ENCODE results near the gene ZNF319.

The ZNF319 gene

GRCh38 chr16:58002416-58002800, 1.9 kb upstream of the ZNF319 start:
- H3K79me2 ChIP-seq (ENCODE audit: insufficient read depth, low read depth), result no peaks in the 10 kb centered on the region
- peaks cover 21% of the 10 kb centered on the region for H3K4me1 ChIP-seq (ENCODE audit: low read depth, poor library complexity, severe bottlenecking)
- no peaks in the 10 kb centered on the region for H4K20me1 ChIP-seq (ENCODE audit: insufficient read depth)
- H3K27ac ChIP-seq, result no peak overlapping the region
- no peaks in the 10 kb centered on the region for H3K27me3 ChIP-seq (ENCODE audit: insufficient read depth, low read depth)
- H3K4me3 ChIP-seq (IDR thresholded peaks at IDR 0.05; ENCODE audit: insufficient read depth, low read depth, low read length), result no peak overlapping the region
- peak overlapping the region; percentile 69; the same call in 1 of the 2 replicates for H3K4me2 ChIP-seq
- no peaks in the 10 kb centered on the region for H3K36me3 ChIP-seq (ENCODE audit: insufficient read depth)
- TF ChIP-seq CTCF (conservative IDR thresholded peaks at IDR 0.05; ENCODE audit: low read depth, low read length), result no peak
- no peak overlapping the region for H2AFZ ChIP-seq (ENCODE audit: low read depth)
- H3K9ac ChIP-seq, result no peak overlapping the region

- Histone ChIP-seq H3K4me3 (IDR thresholded peaks at IDR 0.05; ENCODE audit: insufficient read depth, low read depth, low read length) (no peak overlapping the region), H3K4me2 (peak overlapping the region; percentile 69), H3K36me3 (ENCODE audit: insufficient read depth) (no peaks in the 10 kb centered on the region), H3K27me3 (ENCODE audit: insufficient read depth, low read depth) (no peaks in the 10 kb centered on the region), H2AFZ (ENCODE audit: low read depth) (no peak overlapping the region), H3K9ac (no peak overlapping the region), H3K79me2 (ENCODE audit: insufficient read depth, low read depth) (no peaks in the 10 kb centered on the region), H3K4me1 (ENCODE audit: low read depth, poor library complexity, severe bottlenecking) (peaks cover 21% of the 10 kb centered on the region), H3K27ac (no peak overlapping the region), H4K20me1 (ENCODE audit: insufficient read depth) (no peaks in the 10 kb centered on the region)
- TF ChIP-seq CTCF (conservative IDR thresholded peaks at IDR 0.05; ENCODE audit: low read depth, low read length), result no peak
Observed at GRCh38 chr16:58001781-58002415, 1.4 kb upstream of the ZNF319 start.

- peak within 1 kb of the TSS; percentile 69 for H3K4me2 ChIP-seq
- no peaks in the 10 kb centered on the region for H4K20me1 ChIP-seq (ENCODE audit: insufficient read depth)
- no peak within 1 kb of the TSS for H3K4me3 ChIP-seq (IDR thresholded peaks at IDR 0.05; ENCODE audit: insufficient read depth, low read depth, low read length)
- H3K36me3 ChIP-seq (ENCODE audit: insufficient read depth), result no peaks in the 10 kb centered on the region
- no peaks in the 10 kb centered on the region for H3K27me3 ChIP-seq (ENCODE audit: insufficient read depth, low read depth)
- peak within 1 kb of the TSS; percentile 75 for H3K27ac ChIP-seq
- TF ChIP-seq CTCF (conservative IDR thresholded peaks at IDR 0.05; ENCODE audit: low read depth, low read length), result peak; percentile 57
- H3K79me2 ChIP-seq (ENCODE audit: insufficient read depth, low read depth), result no peaks in the 10 kb centered on the region
- peaks cover 21% of the 10 kb centered on the region for H3K4me1 ChIP-seq (ENCODE audit: low read depth, poor library complexity, severe bottlenecking)
- H2AFZ ChIP-seq (ENCODE audit: low read depth), result peak within 1 kb of the TSS; percentile 94
- peak within 1 kb of the TSS; percentile 69 for H3K9ac ChIP-seq
Observed at GRCh38 chr16:58000706-58001676, 519 bp upstream of the ZNF319 start, which contains the start of gene USB1. TSS of gene USB1 (plus strand) at chr16:58001407. CDS start at chr16:58001484, 77 bp downstream.

- Histone ChIP-seq H4K20me1 (ENCODE audit: insufficient read depth) (no peaks in the 10 kb centered on the region), H3K9ac (peak overlapping the region; percentile 69), H3K36me3 (ENCODE audit: insufficient read depth) (no peaks in the 10 kb centered on the region), H3K4me2 (peak overlapping the region; percentile 91), H3K4me3 (IDR thresholded peaks at IDR 0.05; ENCODE audit: insufficient read depth, low read depth, low read length) (no peak overlapping the region), H3K27me3 (ENCODE audit: insufficient read depth, low read depth) (no peaks in the 10 kb centered on the region), H3K27ac (peak overlapping the region; percentile 36), H2AFZ (ENCODE audit: low read depth) (peak overlapping the region; percentile 47), H3K79me2 (ENCODE audit: insufficient read depth, low read depth) (no peaks in the 10 kb centered on the region), H3K4me1 (ENCODE audit: low read depth, poor library complexity, severe bottlenecking) (peaks cover 28% of the 10 kb centered on the region)
- TF ChIP-seq CTCF (conservative IDR thresholded peaks at IDR 0.05; ENCODE audit: low read depth, low read length), result no peak
Observed at GRCh38 chr16:57999366-57999970, 1.0 kb downstream of the ZNF319 start.
